ENCODE measurements around the gene F13A1.

Gene F13A1

GRCh38 chr6:6256259-6256658 is 64.2 kb downstream of the F13A1 start:
- FAIRE-seq = no peak
- TF ChIP-seq POLR2A (IDR thresholded peaks at IDR 0.05; ENCODE audit: low read depth, low read length) = no peak
- TF ChIP-seq POU2F2 (IDR thresholded peaks at IDR 0.05; ENCODE audit: low read depth, low read length) = no peak
- TF ChIP-seq TAF1 (IDR thresholded peaks at IDR 0.05; ENCODE audit: low read depth, low read length) = no peak
- no peak for TF ChIP-seq PAX5 (IDR thresholded peaks at IDR 0.05; ENCODE audit: insufficient read depth, low read length, severe bottlenecking)
- no peak for TF ChIP-seq SPI1 (IDR thresholded peaks at IDR 0.05; ENCODE audit: low read depth, low read length)
- no peak for TF ChIP-seq POLR2AphosphoS5 (IDR thresholded peaks at IDR 0.05; ENCODE audit: low read depth, low read length)
- no peak for DNase-seq (ENCODE audit: insufficient read length, low spot score)

- FAIRE-seq (peak; percentile 51), DNase-seq (ENCODE audit: insufficient read length, low spot score) (no peak)
- TF ChIP-seq PAX5 (IDR thresholded peaks at IDR 0.05; ENCODE audit: insufficient read depth, low read length, severe bottlenecking) (no peak), POU2F2 (IDR thresholded peaks at IDR 0.05; ENCODE audit: low read depth, low read length) (no peak), TAF1 (IDR thresholded peaks at IDR 0.05; ENCODE audit: low read depth, low read length) (no peak), POLR2AphosphoS5 (IDR thresholded peaks at IDR 0.05; ENCODE audit: low read depth, low read length) (no peak), SPI1 (IDR thresholded peaks at IDR 0.05; ENCODE audit: low read depth, low read length) (no peak), POLR2A (IDR thresholded peaks at IDR 0.05; ENCODE audit: low read depth, low read length) (no peak)
Observed at GRCh38 chr6:6251555-6252280, 68.7 kb downstream of the F13A1 start.

- FAIRE-seq (no peak), DNase-seq (ENCODE audit: insufficient read length, low spot score) (no peak)
- TF ChIP-seq POU2F2 (IDR thresholded peaks at IDR 0.05; ENCODE audit: low read depth, low read length) (no peak), PAX5 (IDR thresholded peaks at IDR 0.05; ENCODE audit: insufficient read depth, low read length, severe bottlenecking) (no peak), SPI1 (IDR thresholded peaks at IDR 0.05; ENCODE audit: low read depth, low read length) (no peak), POLR2AphosphoS5 (IDR thresholded peaks at IDR 0.05; ENCODE audit: low read depth, low read length) (no peak), TAF1 (IDR thresholded peaks at IDR 0.05; ENCODE audit: low read depth, low read length) (no peak), POLR2A (IDR thresholded peaks at IDR 0.05; ENCODE audit: low read depth, low read length) (no peak)
Observed at GRCh38 chr6:6248651-6249050, 71.8 kb downstream of the F13A1 start.

GRCh38 chr6:6246544-6246943 is 73.9 kb downstream of the F13A1 start:
- FAIRE-seq (peak; percentile 88), DNase-seq (ENCODE audit: insufficient read length, low spot score) (no peak)
- TF ChIP-seq SPI1 (IDR thresholded peaks at IDR 0.05; ENCODE audit: low read depth, low read length) (no peak), POLR2AphosphoS5 (IDR thresholded peaks at IDR 0.05; ENCODE audit: low read depth, low read length) (no peak)

- FAIRE-seq (no peak), DNase-seq (ENCODE audit: insufficient read length, low spot score) (no peak)
- no peak for TF ChIP-seq POLR2AphosphoS5 (IDR thresholded peaks at IDR 0.05; ENCODE audit: low read depth, low read length)
- TF ChIP-seq TAF1 (IDR thresholded peaks at IDR 0.05; ENCODE audit: low read depth, low read length) = no peak
- TF ChIP-seq SPI1 (IDR thresholded peaks at IDR 0.05; ENCODE audit: low read depth, low read length) = no peak
- TF ChIP-seq POLR2A (IDR thresholded peaks at IDR 0.05; ENCODE audit: low read depth, low read length) = no peak
- no peak for TF ChIP-seq PAX5 (IDR thresholded peaks at IDR 0.05; ENCODE audit: insufficient read depth, low read length, severe bottlenecking)
- no peak for TF ChIP-seq POU2F2 (IDR thresholded peaks at IDR 0.05; ENCODE audit: low read depth, low read length)
Observed at GRCh38 chr6:6244624-6245023, 75.8 kb downstream of the F13A1 start.

GRCh38 chr6:6243846-6244245 is 76.6 kb downstream of the F13A1 start:
- FAIRE-seq = no peak
- TF ChIP-seq POU2F2 (IDR thresholded peaks at IDR 0.05; ENCODE audit: low read depth, low read length) = no peak
- no peak for TF ChIP-seq POLR2A (IDR thresholded peaks at IDR 0.05; ENCODE audit: low read depth, low read length)
- no peak for TF ChIP-seq PAX5 (IDR thresholded peaks at IDR 0.05; ENCODE audit: insufficient read depth, low read length, severe bottlenecking)
- no peak for TF ChIP-seq POLR2AphosphoS5 (IDR thresholded peaks at IDR 0.05; ENCODE audit: low read depth, low read length)
- TF ChIP-seq SPI1 (IDR thresholded peaks at IDR 0.05; ENCODE audit: low read depth, low read length) = no peak
- TF ChIP-seq TAF1 (IDR thresholded peaks at IDR 0.05; ENCODE audit: low read depth, low read length) = no peak

GRCh38 chr6:6239598-6240581 is 80.6 kb downstream of the F13A1 start:
- TF ChIP-seq POU2F2 (IDR thresholded peaks at IDR 0.05; ENCODE audit: low read depth, low read length) = no peak
- TF ChIP-seq PAX5 (IDR thresholded peaks at IDR 0.05; ENCODE audit: insufficient read depth, low read length, severe bottlenecking) = no peak
- no peak for TF ChIP-seq POLR2A (IDR thresholded peaks at IDR 0.05; ENCODE audit: low read depth, low read length)
- TF ChIP-seq SPI1 (IDR thresholded peaks at IDR 0.05; ENCODE audit: low read depth, low read length) = no peak
- TF ChIP-seq TAF1 (IDR thresholded peaks at IDR 0.05; ENCODE audit: low read depth, low read length) = no peak
- TF ChIP-seq POLR2AphosphoS5 (IDR thresholded peaks at IDR 0.05; ENCODE audit: low read depth, low read length) = no peak
- DNase-seq (ENCODE audit: insufficient read length, low spot score) = no peak
- no peak for FAIRE-seq

More at GRCh38 chr6:6243846-6244245, 76.6 kb downstream of the F13A1 start:
- DNase-seq (ENCODE audit: insufficient read length, low spot score) = no peak

- no peak for DNase-seq (ENCODE audit: insufficient read length, low spot score)
- TF ChIP-seq POLR2AphosphoS5 (IDR thresholded peaks at IDR 0.05; ENCODE audit: low read depth, low read length) (no peak), TAF1 (IDR thresholded peaks at IDR 0.05; ENCODE audit: low read depth, low read length) (no peak), POLR2A (IDR thresholded peaks at IDR 0.05; ENCODE audit: low read depth, low read length) (no peak), PAX5 (IDR thresholded peaks at IDR 0.05; ENCODE audit: insufficient read depth, low read length, severe bottlenecking) (no peak)
- no peak for FAIRE-seq
Observed at GRCh38 chr6:6236730-6237469, 83.6 kb downstream of the F13A1 start.

- FAIRE-seq (no peak), DNase-seq (ENCODE audit: insufficient read length, low spot score) (no peak)
- no peak for TF ChIP-seq SPI1 (IDR thresholded peaks at IDR 0.05; ENCODE audit: low read depth, low read length)
- TF ChIP-seq TAF1 (IDR thresholded peaks at IDR 0.05; ENCODE audit: low read depth, low read length) = no peak
- TF ChIP-seq POU2F2 (IDR thresholded peaks at IDR 0.05; ENCODE audit: low read depth, low read length) = no peak
- no peak for TF ChIP-seq PAX5 (IDR thresholded peaks at IDR 0.05; ENCODE audit: insufficient read depth, low read length, severe bottlenecking)
- TF ChIP-seq POLR2A (IDR thresholded peaks at IDR 0.05; ENCODE audit: low read depth, low read length) = no peak
- TF ChIP-seq POLR2AphosphoS5 (IDR thresholded peaks at IDR 0.05; ENCODE audit: low read depth, low read length) = no peak
Observed at GRCh38 chr6:6235786-6236185, 84.7 kb downstream of the F13A1 start.
